K562 (cell line): ENCODE measurements around the gene ZNF699. TPM values are rescaled to one million over a fixed set of nuclear protein-coding genes. Genes with fewer than 3 reads are reported as not detected.

ENCODE experiments used
- BCOR ChIP-seq: fragments of 450-650 bp; IDR thresholded peaks from 2 replicates; pipeline ENCODE4 v1.6.1; 2016
- CC2D1A ChIP-seq: fragments of 450-650 bp; IDR thresholded peaks from 2 replicates; pipeline ENCODE4 v1.6.1; 2017; ENCODE audit warnings: mild to moderate bottlenecking
- DACH1 ChIP-seq: fragments of 450-650 bp; IDR thresholded peaks from 2 replicates; pipeline ENCODE4 v1.6.1; 2018; ENCODE audit not compliant: partially characterized antibody
- DDX20 ChIP-seq: fragments of 450-650 bp; IDR thresholded peaks from 2 replicates; pipeline ENCODE4 v1.6.1; 2016; ENCODE audit warnings: missing genetic modification characterization, low read depth, mild to moderate bottlenecking, missing compliant biosample characterization, moderate library complexity
- ESRRB ChIP-seq: fragments of 250-450 bp; sonication (Bioruptor Pico); IDR thresholded peaks from 2 replicates; pipeline ENCODE4 v1.5.0; 2020; ENCODE audit warnings: mild to moderate bottlenecking, moderate library complexity, borderline replicate concordance
- HDAC1 ChIP-seq, 2 experiments: fragments of 450-650 bp; IDR thresholded peaks; 2 replicates each; pipeline ENCODE4 v1.6.1; 2016 to 2017; ENCODE audit warnings: inconsistent platforms in 1 of 2, mild to moderate bottlenecking in 1 of 2, moderate library complexity in 1 of 2
- HNRNPH1 ChIP-seq: fragments of 200-400 bp; formaldehyde crosslinking; optimal IDR thresholded peaks from 2 replicates; pipeline ENCODE3; 2017; ENCODE audit warnings: low read depth, mild to moderate bottlenecking, low read length, moderate library complexity
- KDM1A ChIP-seq, 2 experiments: fragments of 450-650 bp; IDR thresholded peaks; 2 replicates each; pipeline ENCODE4 v1.6.1; 2016; ENCODE audit warnings: mild to moderate bottlenecking in 2 of 2
- MYNN ChIP-seq, 2 experiments: sonication (generic); formaldehyde crosslinking in 1 of 2; IDR thresholded peaks; 2 replicates each; pipeline versions ENCODE4 v1.5.0 to v1.6.1; 2016 to 2020; ENCODE audit warnings: antibody characterized with exemption in 1 of 2, missing genetic modification reagents in 1 of 2
- NFYB ChIP-seq: IDR thresholded peaks from 2 replicates; pipeline ENCODE4 v1.6.1; 2011; ENCODE audit warnings: mild to moderate bottlenecking, moderate library complexity; ENCODE audit not compliant: insufficient read length; ENCODE audit errors: extremely low read depth
- NR2C1 ChIP-seq, 2 experiments: fragments of 450-650 bp; IDR thresholded peaks; 2 replicates each; pipeline ENCODE4 v1.6.1; 2017; ENCODE audit warnings: mild to moderate bottlenecking in 2 of 2, antibody characterized with exemption in 1 of 2, inconsistent platforms in 1 of 2, missing compliant biosample characterization in 1 of 2, missing genetic modification characterization in 1 of 2
- PTRF ChIP-seq: fragments of 450-650 bp; IDR thresholded peaks from 2 replicates; pipeline ENCODE4 v1.6.1; 2016; ENCODE audit warnings: mild to moderate bottlenecking, missing genetic modification characterization, missing compliant biosample characterization
- PTTG1 ChIP-seq: fragments of 450-650 bp; IDR thresholded peaks from 2 replicates; pipeline ENCODE4 v1.6.1; 2016; ENCODE audit warnings: low read depth, mild to moderate bottlenecking, missing genetic modification characterization, missing compliant biosample characterization
- RBM14 ChIP-seq: fragments of 200-400 bp; formaldehyde crosslinking; IDR thresholded peaks from 2 replicates; pipeline ENCODE4 v1.6.1; 2018; ENCODE audit warnings: low read depth, mild to moderate bottlenecking, low read length, moderate library complexity, borderline replicate concordance; ENCODE audit not compliant: insufficient read depth
- SMAD2 ChIP-seq: fragments of 150-350 bp; IDR thresholded peaks from 2 replicates; pipeline ENCODE4 v1.6.1; 2014; ENCODE audit warnings: low read depth, mild to moderate bottlenecking, low read length
- TBP ChIP-seq: optimal IDR thresholded peaks from 2 replicates; pipeline ENCODE3; 2011; ENCODE audit warnings: low read depth, low read length, improper control_type of control experiment
- ZNF134 ChIP-seq: fragments of 250-450 bp; sonication (Bioruptor Pico); conservative IDR thresholded peaks from 2 replicates; pipeline ENCODE4 v1.4.0; 2020
- ZNF780A ChIP-seq: fragments of 250-450 bp; sonication (Bioruptor Pico); IDR thresholded peaks from 2 replicates; pipeline ENCODE4 v1.5.0; 2021; ENCODE audit warnings: mild to moderate bottlenecking
- polyA plus RNA-seq, 8 experiments: library from polyadenylated mRNA; depleted of rRNA in 4 of 8; stranded (reverse) in 5 of 8; unstranded in 3 of 8; fragments of >200 nt; fragmentation: Nextera tagmentation in 2 of 8; fragmentation: Illumina TruSeq in 1 of 8; extraction: Ambion mirVana in 2 of 8; extraction: Trizol in 1 of 8; gene quantifications; 2 replicates each; pipeline versions ENCODE4 v1.2.1 to v1.2.3, GENCODE V29; 2011 to 2014; ENCODE audit warnings: inconsistent platforms in 1 of 8, missing spikeins in 1 of 8
- total RNA-seq, 7 experiments: library from RNA; depleted of rRNA in 6 of 7; stranded (reverse); fragments of >200 nt in 6 of 7; fragmentation: Illumina TruSeq in 2 of 7; extraction: Trizol in 2 of 7; gene quantifications; 2 replicates each; pipeline versions ENCODE4 v1.2.1 to v1.2.3, GENCODE V29; 2011 to 2021; ENCODE audit warnings: low replicate concordance in 1 of 7
- TF ChIP-seq, protein P1 (sequence below): fragments of 250-450 bp; sonication (Bioruptor Pico); IDR thresholded peaks from 2 replicates; pipeline ENCODE4 v1.4.0; 2020; ENCODE audit warnings: mild to moderate bottlenecking, moderate library complexity
- TF ChIP-seq, protein P2 (sequence below): fragments of 450-650 bp; IDR thresholded peaks from 2 replicates; pipeline ENCODE4 v1.6.1; 2017; ENCODE audit warnings: antibody characterized with exemption
- TF ChIP-seq, protein P3 (sequence below): sonication (generic); formaldehyde crosslinking; IDR thresholded peaks from 2 replicates; pipeline ENCODE4 v1.8.0; 2022; ENCODE audit warnings: missing genetic modification reagents, mild to moderate bottlenecking, moderate library complexity, borderline replicate concordance
- TF ChIP-seq, protein P4 (sequence below), 2 experiments: fragments of 250-450 bp in 1 of 2; fragments of 450-650 bp in 1 of 2; sonication (Bioruptor Pico) in 1 of 2; IDR thresholded peaks; 2 replicates each; pipeline versions ENCODE4 v1.6.1 to v1.8.0; 2016 to 2021; ENCODE audit warnings: mild to moderate bottlenecking in 2 of 2, moderate library complexity in 2 of 2, missing compliant biosample characterization in 1 of 2, missing genetic modification characterization in 1 of 2
- TF ChIP-seq, protein P5 (sequence below): fragments of 250-450 bp; sonication (Bioruptor Pico); IDR thresholded peaks from 2 replicates; pipeline ENCODE4 v1.8.0; 2022; ENCODE audit warnings: inconsistent platforms

Gene ZNF699
- total and polyA plus RNA-seq, 9 of the 15 experiments (the other 6 are each of a cell fraction or from before 2014, with no cell fraction given) = 0.08 to 4.1 (median 3.1) TPM

DNA sequence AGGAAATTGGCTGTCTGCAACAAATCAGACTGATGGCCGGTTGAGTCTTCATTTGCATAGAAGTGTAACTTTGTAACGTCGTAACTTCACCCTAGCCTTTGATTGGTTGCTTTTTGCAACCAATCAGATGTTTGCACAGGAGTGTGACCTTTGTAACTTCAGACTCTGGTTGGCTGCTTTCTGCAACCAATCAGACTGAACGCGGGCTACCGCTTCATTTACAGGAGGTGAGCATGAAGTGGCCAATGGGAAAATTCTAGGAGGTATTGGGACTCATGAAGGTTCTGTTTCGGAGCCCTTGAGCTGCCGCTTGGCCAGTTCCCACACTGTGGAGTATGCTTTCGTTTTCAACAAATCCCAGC lies 13.9 kb upstream of the ZNF699 start (continued):
- TF ChIP-seq, protein P1, sequence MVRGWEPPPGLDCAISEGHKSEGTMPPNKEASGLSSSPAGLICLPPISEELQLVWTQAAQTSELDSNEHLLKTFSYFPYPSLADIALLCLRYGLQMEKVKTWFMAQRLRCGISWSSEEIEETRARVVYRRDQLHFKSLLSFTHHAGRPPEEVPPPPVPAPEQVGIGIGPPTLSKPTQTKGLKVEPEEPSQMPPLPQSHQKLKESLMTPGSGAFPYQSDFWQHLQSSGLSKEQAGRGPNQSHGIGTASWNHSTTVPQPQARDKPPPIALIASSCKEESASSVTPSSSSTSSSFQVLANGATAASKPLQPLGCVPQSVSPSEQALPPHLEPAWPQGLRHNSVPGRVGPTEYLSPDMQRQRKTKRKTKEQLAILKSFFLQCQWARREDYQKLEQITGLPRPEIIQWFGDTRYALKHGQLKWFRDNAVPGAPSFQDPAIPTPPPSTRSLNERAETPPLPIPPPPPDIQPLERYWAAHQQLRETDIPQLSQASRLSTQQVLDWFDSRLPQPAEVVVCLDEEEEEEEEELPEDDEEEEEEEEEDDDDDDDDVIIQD (CRISPR knock-in tag) = no peak
- TF ChIP-seq ZNF134 (CRISPR knock-in tag) (no peak), HNRNPH1 (no peak), HDAC1 (IDR thresholded peaks at IDR 0.05) (no peak), DDX20 (tag) (no peak), KDM1A (IDR thresholded peaks at IDR 0.05) (no peak), SMAD2 (no peak), CC2D1A (peak; percentile 49), BCOR (no peak), ZNF780A (no peak), RBM14 (no peak), NR2C1 (IDR thresholded peaks at IDR 0.05) (peak; percentile 62), NR2C1 (tag; IDR thresholded peaks at IDR 0.05) (0 out of 2 replicates have a peak, but pooled peaks have one; percentile 41), ESRRB (CRISPR knock-in tag) (no peak), TBP (no peak), PTTG1 (tag) (no peak), NFYB (peak; percentile 60), DACH1 (no peak), PTRF (tag) (no peak), MYNN (IDR thresholded peaks at IDR 0.05) (no peak), MYNN (CRISPR knock-in tag; IDR thresholded peaks at IDR 0.05) (no peak)
- TF ChIP-seq, protein P2, sequence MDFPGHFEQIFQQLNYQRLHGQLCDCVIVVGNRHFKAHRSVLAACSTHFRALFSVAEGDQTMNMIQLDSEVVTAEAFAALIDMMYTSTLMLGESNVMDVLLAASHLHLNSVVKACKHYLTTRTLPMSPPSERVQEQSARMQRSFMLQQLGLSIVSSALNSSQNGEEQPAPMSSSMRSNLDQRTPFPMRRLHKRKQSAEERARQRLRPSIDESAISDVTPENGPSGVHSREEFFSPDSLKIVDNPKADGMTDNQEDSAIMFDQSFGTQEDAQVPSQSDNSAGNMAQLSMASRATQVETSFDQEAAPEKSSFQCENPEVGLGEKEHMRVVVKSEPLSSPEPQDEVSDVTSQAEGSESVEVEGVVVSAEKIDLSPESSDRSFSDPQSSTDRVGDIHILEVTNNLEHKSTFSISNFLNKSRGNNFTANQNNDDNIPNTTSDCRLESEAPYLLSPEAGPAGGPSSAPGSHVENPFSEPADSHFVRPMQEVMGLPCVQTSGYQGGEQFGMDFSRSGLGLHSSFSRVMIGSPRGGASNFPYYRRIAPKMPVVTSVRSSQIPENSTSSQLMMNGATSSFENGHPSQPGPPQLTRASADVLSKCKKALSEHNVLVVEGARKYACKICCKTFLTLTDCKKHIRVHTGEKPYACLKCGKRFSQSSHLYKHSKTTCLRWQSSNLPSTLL = no peak
- TF ChIP-seq, protein P3, sequence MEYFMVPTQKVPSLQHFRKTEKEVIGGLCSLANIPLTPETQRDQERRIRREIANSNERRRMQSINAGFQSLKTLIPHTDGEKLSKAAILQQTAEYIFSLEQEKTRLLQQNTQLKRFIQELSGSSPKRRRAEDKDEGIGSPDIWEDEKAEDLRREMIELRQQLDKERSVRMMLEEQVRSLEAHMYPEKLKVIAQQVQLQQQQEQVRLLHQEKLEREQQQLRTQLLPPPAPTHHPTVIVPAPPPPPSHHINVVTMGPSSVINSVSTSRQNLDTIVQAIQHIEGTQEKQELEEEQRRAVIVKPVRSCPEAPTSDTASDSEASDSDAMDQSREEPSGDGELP (CRISPR knock-in tag) = no peak
- TF ChIP-seq, protein P4, sequence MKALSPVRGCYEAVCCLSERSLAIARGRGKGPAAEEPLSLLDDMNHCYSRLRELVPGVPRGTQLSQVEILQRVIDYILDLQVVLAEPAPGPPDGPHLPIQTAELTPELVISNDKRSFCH (CRISPR knock-in tag; IDR thresholded peaks at IDR 0.05) = no peak
- TF ChIP-seq, protein P4 (tag; IDR thresholded peaks at IDR 0.05) = 0 out of 2 replicates have a peak, but pooled peaks have one; percentile 31
- TF ChIP-seq, protein P5, sequence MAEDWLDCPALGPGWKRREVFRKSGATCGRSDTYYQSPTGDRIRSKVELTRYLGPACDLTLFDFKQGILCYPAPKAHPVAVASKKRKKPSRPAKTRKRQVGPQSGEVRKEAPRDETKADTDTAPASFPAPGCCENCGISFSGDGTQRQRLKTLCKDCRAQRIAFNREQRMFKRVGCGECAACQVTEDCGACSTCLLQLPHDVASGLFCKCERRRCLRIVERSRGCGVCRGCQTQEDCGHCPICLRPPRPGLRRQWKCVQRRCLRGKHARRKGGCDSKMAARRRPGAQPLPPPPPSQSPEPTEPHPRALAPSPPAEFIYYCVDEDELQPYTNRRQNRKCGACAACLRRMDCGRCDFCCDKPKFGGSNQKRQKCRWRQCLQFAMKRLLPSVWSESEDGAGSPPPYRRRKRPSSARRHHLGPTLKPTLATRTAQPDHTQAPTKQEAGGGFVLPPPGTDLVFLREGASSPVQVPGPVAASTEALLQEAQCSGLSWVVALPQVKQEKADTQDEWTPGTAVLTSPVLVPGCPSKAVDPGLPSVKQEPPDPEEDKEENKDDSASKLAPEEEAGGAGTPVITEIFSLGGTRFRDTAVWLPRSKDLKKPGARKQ (CRISPR knock-in tag) = no peak
